K562 (cell line): ENCODE results near the gene GAB2. TPM values are rescaled to one million over a fixed set of nuclear protein-coding genes. Genes with fewer than 3 reads are reported as not detected.

Source experiments
- ATAC-seq: fragments of 200-7000 bp; cut with Tn5 transposase; 3 replicates; pipeline ENCODE4 v1.9.1; 2020; ENCODE audit warnings: moderate library complexity
- BruUV-seq: library from RNA; stranded (reverse); fragments of 400-500 nt; replicated peaks from 2 replicates; lab custom pipeline; 2021; lab: Mats Ljungman, UMichigan
- CTCF ChIA-PET: fragments of 300-600 bp; formaldehyde crosslinking; extraction: SDS; loops from one replicate; lab custom pipeline; 2021; ENCODE audit warnings: low intra/inter-chr PET ratio; lab: Yijun Ruan, JAX
- POLR2A ChIA-PET: fragments of 300-600, 350-650 bp; sonication (Branson Sonifier 250); formaldehyde crosslinking; extraction: SDS; loops from one replicate; lab custom pipeline; 2021; ENCODE audit warnings: antibody characterized with exemption, inconsistent platforms; lab: Yijun Ruan, JAX
- DNase-seq, 4 experiments: peaks; one replicate each; pipeline versions ENCODE4 v3.0.0 to v3.0.0-alpha.2; 2011 to 2018; ENCODE audit warnings: low spot score in 3 of 4, mixed read lengths in 3 of 4; ENCODE audit errors: extremely low read depth in 1 of 4
- FAIRE-seq: peaks from 2 replicates; lab custom pipeline; 2011; peaks lifted over from hg19 to GRCh38; lab: Jason Lieb, UNC
- H2AFZ ChIP-seq: 2 replicates; pipeline ENCODE4 v1.6.0; 2011; ENCODE audit warnings: low read depth, low read length, control low read depth, inconsistent platforms
- H3K27ac ChIP-seq: fragments of 200-600 bp; 3 replicates; pipeline ENCODE4 v1.8.0; 2011; ENCODE audit warnings: low read depth, mild to moderate bottlenecking, control low read depth, inconsistent platforms, low read length, moderate library complexity, mixed read lengths; ENCODE audit errors: extremely low read depth
- H3K27me3 ChIP-seq, 2 experiments: fragments of 300-600 bp in 1 of 2; 2 replicates in 1 of 2; 3 replicates in 1 of 2; pipeline versions ENCODE4 v1.6.0 to v1.8.0; 2011; ENCODE audit warnings: inconsistent platforms in 2 of 2, low read length in 2 of 2, mild to moderate bottlenecking in 1 of 2, mixed read lengths in 1 of 2, moderate library complexity in 1 of 2; ENCODE audit not compliant: control insufficient read depth in 2 of 2, insufficient read depth in 2 of 2
- H3K36me3 ChIP-seq: fragments of 300-600 bp; 3 replicates; pipeline ENCODE4 v1.8.0; 2011; ENCODE audit warnings: mild to moderate bottlenecking, low read length, inconsistent platforms; ENCODE audit not compliant: control insufficient read depth, insufficient read depth
- H3K4me1 ChIP-seq, 2 experiments: fragments of 200-600 bp in 1 of 2; replicated peaks in 1 of 2; 2 replicates in 1 of 2; 3 replicates in 1 of 2; pipeline versions ENCODE4 v1.5.1 to v1.8.0; 2011; ENCODE audit warnings: inconsistent platforms in 2 of 2, low read length in 2 of 2, mild to moderate bottlenecking in 1 of 2, mixed read lengths in 1 of 2, moderate library complexity in 1 of 2; ENCODE audit not compliant: control insufficient read depth in 2 of 2, insufficient read depth in 2 of 2
- H3K4me2 ChIP-seq: 2 replicates; pipeline ENCODE4 v1.6.1; 2011; ENCODE audit warnings: low read length, control low read depth, inconsistent platforms, mixed read lengths; ENCODE audit not compliant: insufficient read depth
- H3K4me3 ChIP-seq: fragments of 200-600 bp; sonication (generic), shearing (Covaris generic); 2 replicates; pipeline ENCODE4 v1.5.1; 2016; ENCODE audit warnings: control low read depth, inconsistent platforms
- H3K79me2 ChIP-seq: fragments of 200-600 bp; 3 replicates; pipeline ENCODE4 v1.8.0; 2011; ENCODE audit warnings: low read length, inconsistent platforms; ENCODE audit not compliant: control insufficient read depth, insufficient read depth
- H3K9ac ChIP-seq, 2 experiments: 2 replicates each; pipeline versions ENCODE4 v1.6.0 to v1.6.1; 2011; ENCODE audit warnings: low read depth in 2 of 2, low read length in 2 of 2, control low read depth in 1 of 2, inconsistent platforms in 1 of 2, mild to moderate bottlenecking in 1 of 2, mixed read lengths in 1 of 2; ENCODE audit not compliant: insufficient read depth in 1 of 2
- H3K9me1 ChIP-seq: one replicate; pipeline ENCODE4 v1.6.0; 2011; ENCODE audit warnings: inconsistent platforms, mild to moderate bottlenecking, low read length, moderate library complexity; ENCODE audit not compliant: control insufficient read depth, insufficient read depth
- H3K9me3 ChIP-seq: replicated peaks from 2 replicates; pipeline ENCODE4 v1.5.1; 2011; ENCODE audit warnings: low read depth, low read length, inconsistent platforms; ENCODE audit not compliant: control insufficient read depth, insufficient read depth
- H4K20me1 ChIP-seq: replicated peaks from 2 replicates; pipeline ENCODE4 v1.6.1; 2011; ENCODE audit warnings: low read length, inconsistent platforms, mixed read lengths; ENCODE audit not compliant: control insufficient read depth, insufficient read depth
- ATF3 ChIP-seq, 2 experiments: fragments of 450-650 bp in 1 of 2; sonication (generic) in 1 of 2; formaldehyde crosslinking in 1 of 2; IDR thresholded peaks in 1 of 2; conservative IDR thresholded peaks in 1 of 2; 2 replicates each; pipeline versions ENCODE4 v1.6.1 to v1.8.1; 2016 to 2023; ENCODE audit warnings: mild to moderate bottlenecking in 2 of 2, moderate library complexity in 2 of 2, inconsistent platforms in 1 of 2, missing genetic modification reagents in 1 of 2
- CC2D1A ChIP-seq: fragments of 450-650 bp; IDR thresholded peaks from 2 replicates; pipeline ENCODE4 v1.6.1; 2017; ENCODE audit warnings: mild to moderate bottlenecking
- CHD7 ChIP-seq: fragments of 200-600 bp; sonication (generic); IDR thresholded peaks from one replicate; pipeline ENCODE4 v1.6.1; 2012; ENCODE audit warnings: mild to moderate bottlenecking, low read depth, low read length, inconsistent platforms
- FOSL1 ChIP-seq: fragments of 200-800 bp; sonication (Bioruptor generic); conservative IDR thresholded peaks from 2 replicates; pipeline ENCODE4 v1.6.1; 2016; ENCODE audit warnings: missing genetic modification characterization, missing compliant biosample characterization
- HMBOX1 ChIP-seq: sonication (generic); IDR thresholded peaks from 2 replicates; pipeline ENCODE4 v1.6.1; 2016
- HMG20B ChIP-seq: fragments of 250-450 bp; sonication (Bioruptor Pico); IDR thresholded peaks from 2 replicates; pipeline ENCODE4 v1.5.0; 2021; ENCODE audit warnings: mild to moderate bottlenecking
- MAFG ChIP-seq: fragments of 450-650 bp; conservative IDR thresholded peaks from 2 replicates; pipeline ENCODE4 v1.6.1; 2016; ENCODE audit warnings: missing genetic modification characterization, missing compliant biosample characterization
- MAFK ChIP-seq: IDR thresholded peaks from 2 replicates; pipeline ENCODE4 v1.6.1; 2011; ENCODE audit warnings: low read length, improper control_type of control experiment
- ZNF785 ChIP-seq: fragments of 250-450 bp; sonication (Bioruptor Pico); IDR thresholded peaks from 2 replicates; pipeline ENCODE4 v1.4.0; 2020; ENCODE audit warnings: mild to moderate bottlenecking
- WGBS: fragments of 100-300 bp; shearing (Covaris generic); methylation state at CpG from one replicate; pipeline ENCODE4 v1.1.6; 2016; ENCODE audit warnings: low coverage, mixed read lengths; ENCODE audit not compliant: insufficient coverage; ENCODE audit errors: missing lambda C conversion rate; 5-methylcytosine and 5-hydroxymethylcytosine counted together
- in situ Hi-C: fragments of 300-500 bp; cut with MboI; formaldehyde crosslinking; loops from 4 replicates; pipeline ENCODE4 v1.15.0; 2018; ENCODE audit warnings: inconsistent platforms, mixed read lengths
- intact Hi-C: fragments of 100-400 bp; cut with micrococcal nuclease; formaldehyde crosslinking; loops from 2 replicates; pipeline ENCODE4 v1.14.2; 2022
- polyA plus RNA-seq, 8 experiments: library from polyadenylated mRNA; depleted of rRNA in 4 of 8; stranded (reverse) in 5 of 8; unstranded in 3 of 8; fragments of >200 nt; fragmentation: Nextera tagmentation in 2 of 8; fragmentation: Illumina TruSeq in 1 of 8; extraction: Ambion mirVana in 2 of 8; extraction: Trizol in 1 of 8; gene quantifications; 2 replicates each; pipeline versions ENCODE4 v1.2.1 to v1.2.3, GENCODE V29; 2011 to 2014; ENCODE audit warnings: inconsistent platforms in 1 of 8, missing spikeins in 1 of 8
- total RNA-seq, 7 experiments: library from RNA; depleted of rRNA in 6 of 7; stranded (reverse); fragments of >200 nt in 6 of 7; fragmentation: Illumina TruSeq in 2 of 7; extraction: Trizol in 2 of 7; gene quantifications; 2 replicates each; pipeline versions ENCODE4 v1.2.1 to v1.2.3, GENCODE V29; 2011 to 2021; ENCODE audit warnings: low replicate concordance in 1 of 7

GAB2 gene
- total and polyA plus RNA-seq, 9 of the 15 experiments (the other 6 are each of a cell fraction or from before 2014, with no cell fraction given) = 2.3 to 35.2 (median 16.1) TPM

GRCh38 chr11:78363024-78363619, 54.5 kb downstream of the GAB2 start:
- in situ Hi-C loops = no loop called here
- H2AFZ ChIP-seq = no peak overlapping the region
- no TSS peak for BruUV-seq
- TF ChIP-seq HMBOX1 (peak; percentile 68), MAFK (peak; percentile 81), FOSL1 (tag) (peak; percentile 32; the same call in 1 of the 2 replicates), CHD7 (no peak), HMG20B (CRISPR knock-in tag) (no peak), CC2D1A (no peak), ZNF785 (CRISPR knock-in tag) (no peak), MAFG (tag) (peak; percentile 84), ATF3 (IDR thresholded peaks at IDR 0.05) (peak; percentile 32; the same call in 1 of the 2 replicates), ATF3 (CRISPR knock-in tag; conservative IDR thresholded peaks at IDR 0.05) (no peak)

More at GRCh38 chr11:78363024-78363619, 54.5 kb downstream of the GAB2 start:
- H3K9me3 ChIP-seq = no peaks in the 10 kb centered on the region
- H3K36me3 ChIP-seq = no peaks in the 10 kb centered on the region
- H3K4me2 ChIP-seq = no peak overlapping the region
- no peaks in the 10 kb centered on the region for H3K27me3 ChIP-seq
- CTCF ChIA-PET = no interaction called here
- no peak overlapping the region for H3K9ac ChIP-seq
- intact Hi-C loops = no loop called here
- H4K20me1 ChIP-seq = no peaks in the 10 kb centered on the region
- H3K27ac ChIP-seq = no peak overlapping the region
- H3K4me1 ChIP-seq = peaks cover 0 to 3% of the 10 kb centered on the region in 2 experiments; a peak in 2 of 5 replicates
- FAIRE-seq (no peak), ATAC-seq (peak; percentile 30), DNase-seq (no peak)
- no peaks in the 10 kb centered on the region for H3K9me1 ChIP-seq
- no peak overlapping the region for H3K4me3 ChIP-seq
- POLR2A ChIA-PET = interaction anchor here (0.9 to 2.6 kb wide), 2 partner anchors 11 to 15 kb away, joined by 4 to 12 read pairs; no protein-coding TSS in a partner anchor
- WGBS = 43% methylated on average over 1 of the region's 1 CpG
- H3K79me2 ChIP-seq = peaks cover 63% of the 10 kb centered on the region
